Left renal pelvis (tissue), 4 donors: ENCODE measurements around the gene FOXRED1. TPM values are rescaled to one million over a fixed set of nuclear protein-coding genes. Genes with fewer than 3 reads are reported as not detected.
"Not testable (repeated sequence)": the region's sequence is repeated elsewhere in the genome, so short reads cannot be mapped to it uniquely, and the experiment has no call there.

ENCODE experiments used
- DNase-seq, 4 donors: peaks; one replicate each; pipeline ENCODE4 v3.0.0-alpha.2; 2013; ENCODE audit warnings: low read depth in 4 of 4, low spot score in 3 of 4
- polyA plus RNA-seq, 4 donors: library from polyadenylated mRNA; unstranded; fragments of 120-200 nt; gene quantifications; one replicate each; pipeline ENCODE4 v1.2.1, GENCODE V29; 2013; ENCODE audit not compliant: insufficient read length in 4 of 4

Gene FOXRED1
- polyA plus RNA-seq: 10 to 100 TPM; 24.1 to 62.3 (median 32.9) TPM

- peak; percentile 93 to 97 (median 96) for DNase-seq
Observed at GRCh38 chr11:126268708-126269579, at the start of gene FOXRED1, which contains the start of gene SRPRA. Gene FOXRED1, plus strand, starts transcription at chr11:126269154. Its CDS starts 53 bp downstream, at chr11:126269207. Gene SRPRA, minus strand, starts transcription at chr11:126268895. Its CDS starts 91 bp downstream, at chr11:126268804.

GRCh38 chr11:126219547-126219946, 49.4 kb upstream of the FOXRED1 start:
- DNase-seq: no peak

DNA sequence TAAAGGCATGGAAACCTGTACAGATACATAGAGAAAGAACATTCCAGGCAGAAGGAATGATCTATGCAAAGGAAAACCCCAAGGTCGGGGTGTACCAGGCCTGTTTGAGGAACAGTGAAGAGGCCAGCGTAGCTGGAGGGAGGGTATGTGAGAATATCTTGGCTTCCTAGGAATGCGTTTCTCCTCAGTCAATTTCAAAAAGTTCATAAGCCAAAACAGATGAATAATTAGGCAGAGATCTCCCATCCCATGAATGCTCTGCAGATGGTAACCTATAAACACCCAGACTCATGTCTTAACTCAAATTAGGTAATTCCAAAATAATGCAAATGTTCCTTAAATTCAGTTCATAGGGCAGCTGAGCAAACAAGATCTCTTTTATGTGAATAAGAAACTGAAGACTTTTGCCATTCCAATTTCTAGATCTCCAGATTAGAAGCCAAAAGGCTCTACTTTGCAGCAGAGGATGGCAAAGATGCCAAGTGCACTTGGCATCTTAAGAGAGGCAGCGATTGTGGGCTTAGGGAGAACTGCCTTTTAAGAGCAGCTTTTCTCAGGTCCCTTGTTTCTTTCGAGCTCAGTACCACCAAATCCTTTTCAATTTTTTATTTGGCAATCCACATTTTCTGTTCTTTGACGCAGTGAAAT, 44.2 kb upstream of the FOXRED1 start:
- DNase-seq: no peak

DNA sequence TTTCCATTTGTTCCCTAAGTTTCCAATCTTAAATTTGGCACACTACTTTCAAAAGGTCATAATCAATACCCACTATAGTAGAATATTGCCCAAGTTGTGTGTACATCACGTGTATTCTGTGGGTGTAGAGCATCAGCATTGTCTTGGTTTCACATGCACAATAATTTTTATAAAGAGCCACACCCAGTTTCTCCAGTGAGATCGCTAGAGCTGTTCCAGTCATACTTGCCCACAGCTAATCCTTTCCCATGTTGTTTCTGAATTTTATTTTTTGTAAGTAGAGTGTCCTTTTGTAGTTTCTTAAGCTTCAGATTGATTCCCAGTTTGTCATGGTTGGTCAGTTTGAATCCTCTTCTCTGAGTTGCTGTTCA, 43.7 kb upstream of the FOXRED1 start:
- DNase-seq: no peak

DNA sequence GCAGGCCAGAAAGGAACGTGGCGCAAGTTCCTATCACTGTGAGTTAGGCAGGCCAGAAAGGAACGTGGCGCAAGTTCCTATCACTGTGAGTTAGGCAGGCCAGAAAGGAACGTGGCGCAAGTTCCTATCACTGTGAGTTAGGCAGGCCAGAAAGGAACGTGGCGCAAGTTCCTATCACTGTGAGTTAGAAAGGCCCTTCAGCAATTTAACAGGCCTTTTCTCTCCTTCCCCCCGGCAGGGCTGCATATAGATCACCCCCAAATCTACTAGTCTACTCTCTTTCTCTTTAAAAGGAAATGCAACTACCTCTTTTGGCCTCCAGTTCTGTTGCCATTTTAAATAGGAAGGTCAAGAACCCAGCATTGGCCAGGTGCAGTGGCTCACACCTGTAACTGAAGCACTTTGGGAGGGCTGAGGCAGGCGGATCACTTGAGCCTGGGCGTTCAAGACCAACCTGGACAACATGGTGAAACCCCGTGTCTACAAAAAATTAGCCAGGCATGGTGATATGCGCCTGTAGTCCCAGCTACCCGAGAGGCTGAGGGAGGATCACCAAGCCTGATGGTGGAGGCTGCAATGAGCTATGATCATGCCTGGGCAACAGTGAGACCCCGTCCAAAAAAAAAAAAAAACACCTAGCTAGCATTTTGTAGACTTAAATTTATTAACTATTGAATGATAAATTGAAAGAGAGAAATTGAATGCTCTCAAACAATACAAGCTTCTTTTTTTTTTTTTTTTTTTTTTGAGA, 42.4 kb upstream of the FOXRED1 start:
- DNase-seq: no peak

- DNase-seq: no peak
Observed at GRCh38 chr11:126229858-126230540, 39.0 kb upstream of the FOXRED1 start.

DNA sequence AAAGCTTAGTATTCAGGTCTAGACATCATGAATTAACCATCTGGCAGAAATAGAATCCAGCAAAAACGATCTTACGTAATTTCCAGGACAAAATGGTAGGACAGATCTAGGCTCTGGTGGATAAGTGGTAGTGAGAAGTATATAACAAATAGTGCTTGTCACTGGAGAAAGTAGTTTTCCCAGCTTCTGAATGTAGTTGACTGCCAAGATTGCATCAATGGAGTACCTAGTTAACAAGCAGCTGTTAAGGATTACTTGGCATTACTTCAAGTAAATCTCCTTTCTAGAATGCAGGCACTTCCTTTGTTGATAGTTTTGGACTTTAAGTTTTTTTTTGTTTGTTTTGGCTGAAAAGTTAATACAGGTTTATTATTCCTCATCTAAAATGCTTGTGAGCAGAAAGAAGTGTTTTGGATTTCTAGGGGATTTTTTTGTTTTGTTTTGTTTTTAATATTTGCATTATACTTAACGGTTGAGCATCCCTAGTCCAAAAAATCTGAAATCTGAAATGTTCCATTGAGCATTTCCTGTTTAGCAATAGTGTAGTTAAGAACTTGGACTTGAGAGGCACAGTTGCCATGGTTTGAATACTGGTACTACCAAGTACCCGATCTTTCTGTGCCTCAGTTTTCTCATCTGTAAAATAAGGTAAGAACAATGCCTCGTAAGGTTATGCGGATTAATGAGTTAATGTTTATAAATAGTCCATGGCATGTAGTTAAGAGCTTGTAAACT, 37.1 kb upstream of the FOXRED1 start:
- no peak for DNase-seq

- no peak for DNase-seq
Observed at GRCh38 chr11:126232683-126233082, 36.3 kb upstream of the FOXRED1 start.

- DNase-seq: no peak
Observed at GRCh38 chr11:126233391-126233790, 35.6 kb upstream of the FOXRED1 start.

DNA sequence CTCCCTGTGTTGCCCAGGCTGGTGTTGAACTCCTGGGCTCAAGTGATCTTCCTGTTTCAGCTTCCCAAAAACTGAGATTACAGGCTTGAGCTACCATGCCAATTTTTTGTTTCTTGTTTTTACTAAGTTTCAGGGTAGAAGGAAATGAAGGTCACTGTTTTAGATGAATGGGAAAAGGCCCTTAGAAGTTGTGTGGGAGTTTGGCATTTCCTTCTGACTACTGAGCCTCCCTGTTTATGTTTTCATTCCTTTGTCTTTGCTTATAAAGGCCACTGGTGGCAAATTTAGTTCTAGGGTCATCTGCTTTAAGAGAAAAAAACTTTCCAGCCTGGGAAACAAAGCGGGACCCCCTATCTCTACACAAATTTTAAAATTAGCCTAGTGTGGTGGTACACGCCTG, 22.3 kb upstream of the FOXRED1 start:
- DNase-seq: no peak

DNA sequence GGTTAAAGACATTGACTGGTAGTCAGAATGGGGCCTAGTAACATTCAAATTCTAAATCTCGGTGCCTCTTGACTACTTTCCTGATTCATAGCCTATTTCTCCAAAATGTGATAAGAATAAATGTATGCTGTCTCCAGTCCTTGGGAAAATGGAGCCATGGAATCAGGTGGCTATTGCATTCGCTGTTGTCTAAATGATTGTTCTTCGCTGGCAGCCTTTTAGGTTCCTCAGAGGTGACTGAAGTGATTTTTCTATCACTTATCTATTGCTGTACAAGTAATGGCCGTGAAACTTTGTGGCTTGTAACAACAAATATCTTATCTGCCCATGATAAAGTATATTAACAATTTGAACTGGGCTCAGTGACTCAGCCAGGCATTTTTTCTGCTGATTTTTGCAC, 15.7 kb upstream of the FOXRED1 start:
- DNase-seq: no peak

- no peak for DNase-seq
Observed at GRCh38 chr11:126254819-126255218, 14.1 kb upstream of the FOXRED1 start.

GRCh38 chr11:126255507-126255906, 13.4 kb upstream of the FOXRED1 start:
- not testable (repeated sequence) for DNase-seq

- no peak for DNase-seq
Observed at GRCh38 chr11:126256216-126256615, 12.7 kb upstream of the FOXRED1 start.

GRCh38 chr11:126257144-126257543, 11.8 kb upstream of the FOXRED1 start:
- no peak for DNase-seq

DNA sequence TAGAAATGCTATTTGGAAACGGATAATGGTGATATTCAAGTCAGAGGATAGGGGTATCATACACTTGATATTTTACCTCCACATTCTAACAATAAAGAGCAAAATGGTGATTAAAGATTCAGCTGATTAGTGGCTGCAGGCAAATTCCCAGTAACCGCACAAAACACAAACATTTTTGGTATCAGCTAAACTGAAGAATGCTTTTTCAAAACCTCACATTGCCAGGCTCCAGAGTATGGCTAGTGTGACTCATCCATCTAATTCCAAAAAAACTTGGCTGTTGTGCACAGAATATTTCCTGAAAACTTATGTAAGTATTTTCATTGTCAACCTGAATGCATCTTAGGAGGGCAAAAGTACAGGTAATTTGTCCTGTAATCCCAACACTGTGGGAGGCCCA, 11.2 kb upstream of the FOXRED1 start:
- no peak for DNase-seq

DNA sequence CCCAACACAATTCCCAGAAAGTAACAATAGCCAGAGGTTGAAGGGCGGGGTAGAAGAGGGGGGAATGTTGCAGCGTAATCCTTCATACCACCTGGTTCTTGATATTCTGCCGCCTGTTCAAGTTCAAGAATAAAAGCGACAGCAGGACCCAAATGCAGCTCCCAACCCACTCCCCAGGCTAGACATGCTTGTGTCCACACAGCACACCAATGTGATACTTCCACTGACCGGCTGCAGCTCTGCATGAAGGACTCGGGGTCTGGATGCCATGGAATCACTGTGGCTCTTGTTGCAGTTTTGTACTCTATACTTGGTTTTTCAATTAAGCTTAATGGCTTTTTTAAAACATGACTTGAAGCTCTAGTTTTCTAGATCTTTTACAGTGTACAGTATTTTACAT, 6.7 kb upstream of the FOXRED1 start:
- DNase-seq: no peak

DNA sequence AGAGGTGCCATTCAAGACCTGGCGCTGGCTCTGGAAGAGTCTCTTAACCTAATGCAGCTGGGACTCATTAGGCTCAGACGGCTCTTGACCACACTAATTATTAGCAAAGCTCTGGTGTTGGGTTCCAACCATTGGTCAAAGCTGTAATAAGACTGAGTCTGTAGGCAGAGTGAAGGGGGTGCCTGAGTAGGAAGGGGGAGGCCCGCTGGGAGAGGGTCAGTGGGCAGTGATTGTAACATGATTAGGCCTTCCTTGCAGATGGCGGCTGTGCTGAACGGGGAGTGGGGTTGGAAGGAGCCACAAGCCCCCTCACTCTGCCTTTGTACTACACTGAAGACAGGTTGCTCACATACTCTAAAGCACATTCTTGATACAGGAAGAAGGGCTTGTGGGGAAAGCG, 5.5 kb upstream of the FOXRED1 start:
- DNase-seq: no peak

- DNase-seq: no peak
Observed at GRCh38 chr11:126265811-126266210, 3.1 kb upstream of the FOXRED1 start.

GRCh38 chr11:126267650-126268049, 1.3 kb upstream of the FOXRED1 start:
- no peak for DNase-seq
